MM.1S (cell line): Measurements from ENCODE around the gene ZNF521.

Experiments used
- DNase-seq: peaks from one replicate; pipeline ENCODE4 v3.0.0-alpha.2; 2015
- H2AFZ ChIP-seq: fragments of 300-600 bp; sonication (generic); 2 replicates; pipeline ENCODE4 v1.6.0; 2016; ENCODE audit warnings: antibody characterized with exemption, low read length
- H3F3A ChIP-seq: fragments of 300-600 bp; sonication (generic); 2 replicates; pipeline ENCODE4 v1.6.1; 2016; ENCODE audit warnings: mild to moderate bottlenecking, antibody characterized with exemption, low read length, moderate library complexity, mixed read lengths; ENCODE audit not compliant: insufficient read depth
- H3K27ac ChIP-seq: fragments of 300-600 bp; sonication (generic); 2 replicates; pipeline ENCODE4 v1.5.1; 2016; ENCODE audit warnings: mild to moderate bottlenecking, low read length
- H3K27me3 ChIP-seq: fragments of 300-600 bp; sonication (generic); replicated peaks from 2 replicates; pipeline ENCODE4 v1.6.0; 2016; ENCODE audit warnings: low read length; ENCODE audit not compliant: insufficient read depth
- H3K36me3 ChIP-seq: fragments of 300-600 bp; sonication (generic); replicated peaks from 2 replicates; pipeline ENCODE4 v1.6.1; 2016; ENCODE audit warnings: mild to moderate bottlenecking, low read length, mixed read lengths; ENCODE audit not compliant: insufficient read depth
- H3K4me1 ChIP-seq: fragments of 300-600 bp; sonication (generic); 2 replicates; pipeline ENCODE4 v1.6.1; 2016; ENCODE audit warnings: low read length, mixed read lengths
- H3K4me2 ChIP-seq: fragments of 300-600 bp; sonication (generic); 2 replicates; pipeline ENCODE4 v1.6.0; 2016; ENCODE audit warnings: low read depth, low read length
- H3K4me3 ChIP-seq: fragments of 300-600 bp; sonication (generic); 2 replicates; pipeline ENCODE4 v1.5.1; 2016; ENCODE audit warnings: low read length, mixed read lengths
- H3K79me2 ChIP-seq: fragments of 300-600 bp; sonication (generic); 2 replicates; pipeline ENCODE4 v1.6.1; 2016; ENCODE audit warnings: mixed run types, low read length, mixed read lengths
- H3K9ac ChIP-seq: fragments of 300-600 bp; sonication (generic); 2 replicates; pipeline ENCODE4 v1.6.1; 2016; ENCODE audit warnings: low read length, mixed read lengths
- H3K9me2 ChIP-seq: fragments of 300-600 bp; sonication (generic); replicated peaks from 2 replicates; pipeline ENCODE4 v1.6.1; 2016; ENCODE audit warnings: mild to moderate bottlenecking, low read length, mixed read lengths; ENCODE audit not compliant: insufficient read depth
- H3K9me3 ChIP-seq: fragments of 300-600 bp; sonication (generic); replicated peaks from 2 replicates; pipeline ENCODE4 v1.6.1; 2016; ENCODE audit warnings: mild to moderate bottlenecking, low read length, mixed read lengths; ENCODE audit not compliant: insufficient read depth
- H4K20me1 ChIP-seq: fragments of 300-600 bp; sonication (generic); 2 replicates; pipeline ENCODE4 v1.6.1; 2016; ENCODE audit warnings: mild to moderate bottlenecking, low read length, moderate library complexity, mixed read lengths; ENCODE audit not compliant: insufficient read depth
- CTCF ChIP-seq: fragments of 300-600 bp; sonication (generic); IDR thresholded peaks from 2 replicates; pipeline ENCODE4 v1.5.1; 2016; ENCODE audit warnings: antibody characterized with exemption, low read length, mixed read lengths
- EZH2 ChIP-seq: fragments of 300-600 bp; sonication (generic); optimal IDR thresholded peaks from 2 replicates; pipeline ENCODE3; 2017; ENCODE audit warnings: low read depth, mild to moderate bottlenecking, antibody characterized with exemption, low read length, mixed read lengths
- EZH2phosphoT487 ChIP-seq: fragments of 300-600 bp; sonication (generic); IDR thresholded peaks from 2 replicates; pipeline ENCODE4 v1.6.1; 2018; ENCODE audit warnings: antibody characterized with exemption, low read length

ZNF521 gene

GRCh38 chr18:25153426-25153825 is 198.5 kb downstream of the ZNF521 start:
- Histone ChIP-seq H2AFZ (no peak overlapping the region), H3K9me2 (no peaks in the 10 kb centered on the region), H3K36me3 (no peaks in the 10 kb centered on the region), H3K9ac (no peak overlapping the region), H4K20me1 (no peaks in the 10 kb centered on the region), H3K4me3 (no peak overlapping the region), H3K9me3 (no peaks in the 10 kb centered on the region), H3K27ac (no peak overlapping the region), H3K79me2 (no peaks in the 10 kb centered on the region), H3F3A (no peaks in the 10 kb centered on the region), H3K27me3 (no peaks in the 10 kb centered on the region), H3K4me1 (no peaks in the 10 kb centered on the region), H3K4me2 (no peak overlapping the region)
- TF ChIP-seq EZH2phosphoT487 (no peak), CTCF (no peak), EZH2 (no peak)
- no peak for DNase-seq

- no peak for DNase-seq
- no peak for TF ChIP-seq EZH2
- no peak for TF ChIP-seq CTCF
- TF ChIP-seq EZH2phosphoT487: no peak
- Histone ChIP-seq H3K79me2 (no peaks in the 10 kb centered on the region), H3K9me2 (no peaks in the 10 kb centered on the region), H3K9me3 (no peaks in the 10 kb centered on the region), H3K27ac (no peak overlapping the region), H3K9ac (no peak overlapping the region), H2AFZ (no peak overlapping the region), H3K36me3 (no peaks in the 10 kb centered on the region), H3K4me3 (no peak overlapping the region), H3K4me2 (no peak overlapping the region), H3F3A (no peaks in the 10 kb centered on the region), H3K4me1 (no peaks in the 10 kb centered on the region), H3K27me3 (no peaks in the 10 kb centered on the region), H4K20me1 (no peaks in the 10 kb centered on the region)
Measured at GRCh38 chr18:25147877-25148488, 204.0 kb downstream of the ZNF521 start.

GRCh38 chr18:25146512-25146910 is 205.5 kb downstream of the ZNF521 start:
- no peaks in the 10 kb centered on the region for H4K20me1 ChIP-seq
- no peaks in the 10 kb centered on the region for H3K27me3 ChIP-seq
- H3K27ac ChIP-seq: no peak overlapping the region
- no peaks in the 10 kb centered on the region for H3K9me2 ChIP-seq
- no peak overlapping the region for H3K4me3 ChIP-seq
- H3K4me1 ChIP-seq: no peaks in the 10 kb centered on the region
- H3K36me3 ChIP-seq: no peaks in the 10 kb centered on the region
- DNase-seq: no peak
- TF ChIP-seq EZH2phosphoT487: no peak
- TF ChIP-seq EZH2: no peak
- TF ChIP-seq CTCF: no peak
- no peak overlapping the region for H2AFZ ChIP-seq
- no peaks in the 10 kb centered on the region for H3K9me3 ChIP-seq
- H3K79me2 ChIP-seq: no peaks in the 10 kb centered on the region
- no peak overlapping the region for H3K9ac ChIP-seq
- H3F3A ChIP-seq: no peaks in the 10 kb centered on the region
- H3K4me2 ChIP-seq: no peak overlapping the region
